HepG2 (cell line): ENCODE results near the gene PKIB. TPM values are rescaled to one million over a fixed set of nuclear protein-coding genes. Genes with fewer than 3 reads are reported as not detected.

Experiments used
- RAD21 ChIP-seq: fragments of 450-650 bp; formaldehyde crosslinking; IDR thresholded peaks from 2 replicates; pipeline ENCODE4 v1.5.0; 2020; ENCODE audit warnings: mild to moderate bottlenecking
- RBFOX2 ChIP-seq: fragments of 200-400 bp; formaldehyde crosslinking; IDR thresholded peaks from 2 replicates; pipeline ENCODE4 v1.6.1; 2017; ENCODE audit warnings: low read depth, mild to moderate bottlenecking, low read length
- RBM22 ChIP-seq: fragments of 200-400 bp; formaldehyde crosslinking; optimal IDR thresholded peaks from 2 replicates; pipeline ENCODE3; 2017; ENCODE audit warnings: mild to moderate bottlenecking, low read length, moderate library complexity
- RNF2 ChIP-seq: fragments of 450-650 bp; conservative IDR thresholded peaks from 2 replicates; pipeline ENCODE4 v1.6.1; 2016; ENCODE audit warnings: low read depth
- SOX6 ChIP-seq, 2 experiments: fragments of 450-650 bp in 1 of 2; sonication (generic) in 1 of 2; formaldehyde crosslinking in 1 of 2; IDR thresholded peaks; 2 replicates each; pipeline versions ENCODE4 v1.4.0 to v1.6.1; 2017 to 2020; ENCODE audit warnings: antibody characterized with exemption in 1 of 2, mild to moderate bottlenecking in 1 of 2, missing genetic modification reagents in 1 of 2
- TCF7 ChIP-seq: sonication (generic); IDR thresholded peaks from 2 replicates; pipeline ENCODE4 v1.6.1; 2016; ENCODE audit warnings: antibody characterized with exemption, low read depth
- ZNF121 ChIP-seq: sonication (generic); formaldehyde crosslinking; IDR thresholded peaks from 2 replicates; pipeline ENCODE4 v1.5.0; 2020; ENCODE audit warnings: mild to moderate bottlenecking, missing genetic modification reagents
- ZNF225 ChIP-seq: sonication (generic); formaldehyde crosslinking; IDR thresholded peaks from 2 replicates; pipeline ENCODE4 v1.4.0; 2020; ENCODE audit warnings: mild to moderate bottlenecking, missing genetic modification reagents
- ZNF264 ChIP-seq: sonication (generic); formaldehyde crosslinking; IDR thresholded peaks from 2 replicates; pipeline ENCODE4 v1.4.0; 2020; ENCODE audit warnings: missing genetic modification reagents
- ZNF343 ChIP-seq: sonication (generic); formaldehyde crosslinking; IDR thresholded peaks from 2 replicates; pipeline ENCODE4 v1.4.0; 2020; ENCODE audit warnings: mild to moderate bottlenecking, missing genetic modification reagents
- ZNF577 ChIP-seq: sonication (generic); formaldehyde crosslinking; IDR thresholded peaks from 2 replicates; pipeline ENCODE4 v1.4.0; 2020; ENCODE audit warnings: mild to moderate bottlenecking, low read depth, missing genetic modification reagents, borderline replicate concordance
- polyA plus RNA-seq, 8 experiments: library from polyadenylated mRNA; depleted of rRNA in 3 of 8; stranded (reverse) in 7 of 8; unstranded in 1 of 8; fragments of >200 nt; fragmentation: Illumina TruSeq in 4 of 8; extraction: Trizol in 4 of 8; gene quantifications; 2 replicates each; pipeline versions ENCODE4 v1.2.1 to v1.2.3, GENCODE V29; 2011 to 2016; ENCODE audit warnings: low read depth in 4 of 8, missing spikeins in 1 of 8, mixed read lengths in 1 of 8; ENCODE audit not compliant: insufficient read depth in 1 of 8
- total RNA-seq, 5 experiments: library from RNA; depleted of rRNA; stranded (reverse); fragments of >200 nt; fragmentation: Illumina TruSeq; extraction: Trizol; gene quantifications; 2 replicates each; pipeline ENCODE4 v1.2.3, GENCODE V29; 2016; ENCODE audit warnings: low read depth in 1 of 5
- TF ChIP-seq, protein P1 (sequence below): sonication (generic); formaldehyde crosslinking; IDR thresholded peaks from 2 replicates; pipeline ENCODE4 v1.4.0; 2020; ENCODE audit warnings: missing genetic modification reagents
- TF ChIP-seq, protein P2 (sequence below): sonication (generic); formaldehyde crosslinking; IDR thresholded peaks from 2 replicates; pipeline ENCODE4 v1.4.0; 2020; ENCODE audit warnings: mild to moderate bottlenecking, missing genetic modification reagents
- TF ChIP-seq, protein P3 (sequence below), 2 experiments: sonication (generic) in 1 of 2; formaldehyde crosslinking in 1 of 2; IDR thresholded peaks; 2 replicates each; pipeline versions ENCODE4 v1.5.1 to v1.6.1; 2011 to 2020; ENCODE audit warnings: borderline replicate concordance in 1 of 2, low read depth in 1 of 2, low read length in 1 of 2, mild to moderate bottlenecking in 1 of 2, missing genetic modification reagents in 1 of 2, moderate library complexity in 1 of 2

Gene PKIB
- total and polyA plus RNA-seq, 2 of the 13 experiments (the other 11 are each of a cell fraction or from before 2014, with no cell fraction given), result 1.4 to 1.5 TPM

DNA sequence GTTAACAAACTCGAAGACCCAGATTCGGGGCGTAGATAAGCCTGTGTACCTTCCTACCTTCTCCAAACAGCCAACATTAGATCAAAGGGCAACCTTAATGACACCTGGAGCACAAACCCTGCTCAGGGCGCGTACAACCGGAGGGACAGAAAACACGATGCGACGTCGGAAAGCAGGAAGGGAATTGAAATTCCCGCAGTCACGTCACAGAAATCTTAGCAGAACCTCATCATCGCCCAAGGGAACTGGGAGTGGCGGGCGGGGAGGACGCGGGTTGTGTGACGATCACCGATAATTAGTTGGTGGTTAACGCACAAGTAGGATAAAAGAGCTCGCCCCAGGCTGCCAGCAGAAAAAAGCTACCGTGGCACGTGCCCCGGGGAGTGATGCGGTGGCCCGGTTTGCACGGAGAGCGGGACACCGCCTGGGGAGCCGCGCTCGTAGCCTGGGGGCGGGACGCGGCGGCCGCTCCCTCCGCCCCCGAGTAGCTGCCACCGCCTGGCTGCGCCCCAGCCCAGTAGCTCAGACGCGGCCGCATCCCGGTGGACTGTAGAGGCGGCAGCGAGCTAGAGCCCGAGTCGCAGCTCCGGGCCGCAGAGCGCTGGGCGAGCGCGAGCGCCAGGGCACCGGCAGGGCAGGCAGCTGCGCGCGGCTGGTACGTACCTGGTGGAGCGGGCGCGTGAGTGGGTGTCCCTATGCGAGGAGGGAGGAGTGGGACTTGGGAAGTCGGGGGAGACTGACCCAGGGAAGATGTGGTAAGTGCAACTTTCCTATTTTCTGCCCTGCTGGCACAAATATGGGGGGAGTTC is at the start of gene PKIB (continued):
- TF ChIP-seq, protein P1, sequence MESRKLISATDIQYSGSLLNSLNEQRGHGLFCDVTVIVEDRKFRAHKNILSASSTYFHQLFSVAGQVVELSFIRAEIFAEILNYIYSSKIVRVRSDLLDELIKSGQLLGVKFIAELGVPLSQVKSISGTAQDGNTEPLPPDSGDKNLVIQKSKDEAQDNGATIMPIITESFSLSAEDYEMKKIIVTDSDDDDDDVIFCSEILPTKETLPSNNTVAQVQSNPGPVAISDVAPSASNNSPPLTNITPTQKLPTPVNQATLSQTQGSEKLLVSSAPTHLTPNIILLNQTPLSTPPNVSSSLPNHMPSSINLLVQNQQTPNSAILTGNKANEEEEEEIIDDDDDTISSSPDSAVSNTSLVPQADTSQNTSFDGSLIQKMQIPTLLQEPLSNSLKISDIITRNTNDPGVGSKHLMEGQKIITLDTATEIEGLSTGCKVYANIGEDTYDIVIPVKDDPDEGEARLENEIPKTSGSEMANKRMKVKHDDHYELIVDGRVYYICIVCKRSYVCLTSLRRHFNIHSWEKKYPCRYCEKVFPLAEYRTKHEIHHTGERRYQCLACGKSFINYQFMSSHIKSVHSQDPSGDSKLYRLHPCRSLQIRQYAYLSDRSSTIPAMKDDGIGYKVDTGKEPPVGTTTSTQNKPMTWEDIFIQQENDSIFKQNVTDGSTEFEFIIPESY, result no peak
- no peak for TF ChIP-seq ZNF225 (CRISPR knock-in tag)
- no peak for TF ChIP-seq ZNF577 (CRISPR knock-in tag)
- 0 out of 2 replicates have a peak, but pooled peaks have one; percentile 73 for TF ChIP-seq ZNF343 (CRISPR knock-in tag)
- TF ChIP-seq, protein P2, sequence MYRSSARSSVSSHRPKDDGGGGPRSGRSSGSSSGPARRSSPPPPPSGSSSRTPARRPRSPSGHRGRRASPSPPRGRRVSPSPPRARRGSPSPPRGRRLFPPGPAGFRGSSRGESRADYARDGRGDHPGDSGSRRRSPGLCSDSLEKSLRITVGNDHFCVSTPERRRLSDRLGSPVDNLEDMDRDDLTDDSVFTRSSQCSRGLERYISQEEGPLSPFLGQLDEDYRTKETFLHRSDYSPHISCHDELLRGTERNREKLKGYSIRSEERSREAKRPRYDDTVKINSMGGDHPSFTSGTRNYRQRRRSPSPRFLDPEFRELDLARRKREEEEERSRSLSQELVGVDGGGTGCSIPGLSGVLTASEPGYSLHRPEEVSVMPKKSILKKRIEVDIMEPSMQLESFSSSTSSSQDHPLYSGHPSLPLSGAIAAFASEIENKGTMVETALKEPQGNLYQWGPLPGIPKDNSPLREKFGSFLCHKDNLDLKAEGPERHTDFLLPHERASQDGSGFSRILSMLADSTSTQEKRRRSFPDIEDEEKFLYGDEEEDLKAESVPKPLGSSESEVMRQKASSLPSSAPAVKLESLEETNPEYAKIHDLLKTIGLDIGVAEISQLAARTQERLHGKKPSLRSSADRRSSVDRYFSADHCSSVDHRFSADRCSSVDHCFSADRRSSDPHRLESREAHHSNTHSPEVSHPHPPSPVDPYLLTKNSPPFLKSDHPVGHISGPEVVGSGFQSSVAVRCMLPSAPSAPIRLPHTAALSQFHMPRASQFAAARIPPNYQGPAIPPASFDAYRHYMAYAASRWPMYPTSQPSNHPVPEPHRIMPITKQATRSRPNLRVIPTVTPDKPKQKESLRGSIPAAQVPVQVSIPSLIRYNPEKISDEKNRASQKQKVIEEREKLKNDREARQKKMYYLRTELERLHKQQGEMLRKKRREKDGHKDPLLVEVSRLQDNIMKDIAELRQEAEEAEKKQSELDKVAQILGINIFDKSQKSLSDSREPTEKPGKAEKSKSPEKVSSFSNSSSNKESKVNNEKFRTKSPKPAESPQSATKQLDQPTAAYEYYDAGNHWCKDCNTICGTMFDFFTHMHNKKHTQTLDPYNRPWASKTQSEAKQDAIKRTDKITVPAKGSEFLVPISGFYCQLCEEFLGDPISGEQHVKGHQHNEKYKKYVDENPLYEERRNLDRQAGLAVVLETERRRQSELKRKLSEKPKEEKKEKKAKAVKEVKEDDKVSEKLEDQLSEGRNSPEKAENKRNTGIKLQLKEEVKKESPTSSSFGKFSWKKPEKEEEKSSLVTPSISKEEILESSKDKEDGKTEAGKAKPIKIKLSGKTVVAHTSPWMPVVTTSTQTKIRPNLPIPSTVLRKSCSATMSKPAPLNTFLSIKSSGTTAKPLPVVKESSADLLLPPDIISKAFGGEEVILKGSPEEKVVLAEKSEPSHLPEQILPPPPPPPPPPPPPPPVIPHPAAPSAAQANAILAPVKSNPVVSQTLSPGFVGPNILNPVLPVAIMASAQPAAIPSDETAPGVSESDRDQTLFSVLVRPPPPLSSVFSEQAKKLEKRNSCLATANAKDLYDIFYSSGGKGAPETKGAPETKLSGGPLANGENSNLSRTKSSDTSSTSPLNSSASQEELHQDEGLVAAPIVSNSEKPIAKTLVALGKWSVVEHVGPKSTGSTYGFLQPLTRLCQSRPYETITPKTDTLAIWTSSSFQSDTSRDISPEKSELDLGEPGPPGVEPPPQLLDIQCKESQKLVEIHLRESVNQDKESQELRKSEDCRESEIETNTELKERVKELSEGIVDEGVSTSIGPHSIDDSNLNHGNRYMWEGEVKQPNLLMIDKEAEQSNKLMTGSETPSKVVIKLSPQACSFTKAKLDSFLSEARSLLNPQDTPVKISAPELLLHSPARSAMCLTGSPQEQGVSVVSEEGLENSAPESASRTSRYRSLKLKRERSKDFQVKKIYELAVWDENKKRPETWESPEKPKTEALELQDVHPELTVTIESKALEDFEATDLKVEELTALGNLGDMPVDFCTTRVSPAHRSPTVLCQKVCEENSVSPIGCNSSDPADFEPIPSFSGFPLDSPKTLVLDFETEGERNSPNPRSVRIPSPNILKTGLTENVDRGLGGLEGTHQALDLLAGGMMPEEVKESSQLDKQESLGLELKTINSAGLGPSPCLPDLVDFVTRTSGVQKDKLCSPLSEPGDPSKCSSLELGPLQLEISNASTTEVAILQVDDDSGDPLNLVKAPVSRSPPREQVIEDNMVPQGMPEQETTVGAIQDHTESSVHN (CRISPR knock-in tag), result no peak
- peak; percentile 63 for TF ChIP-seq TCF7
- no peak for TF ChIP-seq SOX6 (IDR thresholded peaks at IDR 0.05)
- TF ChIP-seq SOX6 (CRISPR knock-in tag; IDR thresholded peaks at IDR 0.05), result peak; percentile 25; the same call in 1 of the 2 replicates
- TF ChIP-seq ZNF121 (CRISPR knock-in tag), result no peak
- TF ChIP-seq ZNF264 (CRISPR knock-in tag), result no peak
- TF ChIP-seq RNF2, result peak; percentile 41; the same call in 1 of the 2 replicates
- TF ChIP-seq RBFOX2, result 0 out of 2 replicates have a peak, but pooled peaks have one; percentile 24
- TF ChIP-seq RBM22, result no peak
- TF ChIP-seq RAD21 (CRISPR knock-in tag), result peak; percentile 73
- TF ChIP-seq, protein P3, sequence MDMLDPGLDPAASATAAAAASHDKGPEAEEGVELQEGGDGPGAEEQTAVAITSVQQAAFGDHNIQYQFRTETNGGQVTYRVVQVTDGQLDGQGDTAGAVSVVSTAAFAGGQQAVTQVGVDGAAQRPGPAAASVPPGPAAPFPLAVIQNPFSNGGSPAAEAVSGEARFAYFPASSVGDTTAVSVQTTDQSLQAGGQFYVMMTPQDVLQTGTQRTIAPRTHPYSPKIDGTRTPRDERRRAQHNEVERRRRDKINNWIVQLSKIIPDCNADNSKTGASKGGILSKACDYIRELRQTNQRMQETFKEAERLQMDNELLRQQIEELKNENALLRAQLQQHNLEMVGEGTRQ (IDR thresholded peaks at IDR 0.05; ENCODE audit: low read depth, low read length), result no peak
- TF ChIP-seq, protein P3 (CRISPR knock-in tag; IDR thresholded peaks at IDR 0.05; ENCODE audit: borderline replicate concordance), result no peak
